Measurements from ENCODE around the gene PCBP4. TPM values are rescaled to one million over a fixed set of nuclear protein-coding genes. Genes with fewer than 3 reads are reported as not detected.

PCBP4 gene
- total RNA-seq, 1 donor from 2014 or later = 120 TPM

DNA sequence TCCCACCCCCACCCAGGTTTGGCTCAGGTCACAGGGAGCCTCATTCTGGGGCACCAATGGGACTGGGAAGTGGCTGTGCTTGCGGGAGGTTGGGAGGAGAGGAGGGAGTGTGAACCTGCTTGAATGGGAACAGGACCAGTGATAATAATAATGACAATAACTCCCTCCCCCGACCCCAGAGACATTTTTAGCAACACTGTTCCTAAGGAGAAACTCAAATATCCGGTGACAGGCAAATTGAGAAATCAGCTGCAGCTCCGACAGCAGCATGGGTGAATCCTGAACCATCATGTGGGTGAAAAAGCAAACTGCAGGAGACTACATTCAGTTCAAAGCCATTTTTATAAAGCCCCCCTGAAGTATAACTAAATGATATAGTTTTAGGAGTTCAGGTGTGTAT lies 40.0 kb upstream of the PCBP4 start:
- DNase-seq (ENCODE audit: low read depth) = no peak
- no peak overlapping the region for H3K4me3 ChIP-seq (ENCODE audit: low read depth, low read length)
- TF ChIP-seq, protein P1, sequence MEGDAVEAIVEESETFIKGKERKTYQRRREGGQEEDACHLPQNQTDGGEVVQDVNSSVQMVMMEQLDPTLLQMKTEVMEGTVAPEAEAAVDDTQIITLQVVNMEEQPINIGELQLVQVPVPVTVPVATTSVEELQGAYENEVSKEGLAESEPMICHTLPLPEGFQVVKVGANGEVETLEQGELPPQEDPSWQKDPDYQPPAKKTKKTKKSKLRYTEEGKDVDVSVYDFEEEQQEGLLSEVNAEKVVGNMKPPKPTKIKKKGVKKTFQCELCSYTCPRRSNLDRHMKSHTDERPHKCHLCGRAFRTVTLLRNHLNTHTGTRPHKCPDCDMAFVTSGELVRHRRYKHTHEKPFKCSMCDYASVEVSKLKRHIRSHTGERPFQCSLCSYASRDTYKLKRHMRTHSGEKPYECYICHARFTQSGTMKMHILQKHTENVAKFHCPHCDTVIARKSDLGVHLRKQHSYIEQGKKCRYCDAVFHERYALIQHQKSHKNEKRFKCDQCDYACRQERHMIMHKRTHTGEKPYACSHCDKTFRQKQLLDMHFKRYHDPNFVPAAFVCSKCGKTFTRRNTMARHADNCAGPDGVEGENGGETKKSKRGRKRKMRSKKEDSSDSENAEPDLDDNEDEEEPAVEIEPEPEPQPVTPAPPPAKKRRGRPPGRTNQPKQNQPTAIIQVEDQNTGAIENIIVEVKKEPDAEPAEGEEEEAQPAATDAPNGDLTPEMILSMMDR (conservative IDR thresholded peaks at IDR 0.05; ENCODE audit: low read depth, low read length) = no peak

DNA sequence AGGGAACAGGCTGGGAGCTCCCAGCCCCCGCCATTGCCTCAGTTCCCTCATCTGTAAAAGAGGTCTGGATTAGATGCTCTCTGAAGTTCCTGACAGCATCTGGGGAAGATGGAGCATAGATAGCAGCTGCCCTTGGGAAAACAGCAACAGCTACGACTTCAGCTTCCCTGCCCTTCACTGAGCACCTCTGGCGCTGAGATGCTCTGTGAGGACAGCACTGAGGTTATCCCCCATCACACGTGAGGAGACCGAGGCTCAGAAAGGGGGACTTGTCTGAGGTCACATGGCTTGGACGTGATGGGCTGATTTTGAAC lies 39.5 kb upstream of the PCBP4 start:
- H3K4me3 ChIP-seq (ENCODE audit: low read depth, low read length) = no peak overlapping the region
- TF ChIP-seq, protein P1 (conservative IDR thresholded peaks at IDR 0.05; ENCODE audit: low read depth, low read length) = no peak
- DNase-seq (ENCODE audit: low read depth) = no peak

GRCh38 chr3:52006017-52006819 lies 39.0 kb upstream of the PCBP4 start:
- DNase-seq (ENCODE audit: low read depth) = no peak
- no peak overlapping the region for H3K4me3 ChIP-seq (ENCODE audit: low read depth, low read length)
- TF ChIP-seq, protein P1 (conservative IDR thresholded peaks at IDR 0.05; ENCODE audit: low read depth, low read length) = no peak

- no peak for DNase-seq (ENCODE audit: low read depth)
- TF ChIP-seq, protein P1 (conservative IDR thresholded peaks at IDR 0.05; ENCODE audit: low read depth, low read length) = no peak
- H3K4me3 ChIP-seq (ENCODE audit: low read depth, low read length) = no peak overlapping the region
Observed at GRCh38 chr3:52005571-52005986, 38.3 kb upstream of the PCBP4 start.

GRCh38 chr3:52004906-52005395 lies 37.7 kb upstream of the PCBP4 start:
- no peak for DNase-seq (ENCODE audit: low read depth)
- no peak overlapping the region for H3K4me3 ChIP-seq (ENCODE audit: low read depth, low read length)
- TF ChIP-seq, protein P1 (conservative IDR thresholded peaks at IDR 0.05; ENCODE audit: low read depth, low read length) = no peak

DNA sequence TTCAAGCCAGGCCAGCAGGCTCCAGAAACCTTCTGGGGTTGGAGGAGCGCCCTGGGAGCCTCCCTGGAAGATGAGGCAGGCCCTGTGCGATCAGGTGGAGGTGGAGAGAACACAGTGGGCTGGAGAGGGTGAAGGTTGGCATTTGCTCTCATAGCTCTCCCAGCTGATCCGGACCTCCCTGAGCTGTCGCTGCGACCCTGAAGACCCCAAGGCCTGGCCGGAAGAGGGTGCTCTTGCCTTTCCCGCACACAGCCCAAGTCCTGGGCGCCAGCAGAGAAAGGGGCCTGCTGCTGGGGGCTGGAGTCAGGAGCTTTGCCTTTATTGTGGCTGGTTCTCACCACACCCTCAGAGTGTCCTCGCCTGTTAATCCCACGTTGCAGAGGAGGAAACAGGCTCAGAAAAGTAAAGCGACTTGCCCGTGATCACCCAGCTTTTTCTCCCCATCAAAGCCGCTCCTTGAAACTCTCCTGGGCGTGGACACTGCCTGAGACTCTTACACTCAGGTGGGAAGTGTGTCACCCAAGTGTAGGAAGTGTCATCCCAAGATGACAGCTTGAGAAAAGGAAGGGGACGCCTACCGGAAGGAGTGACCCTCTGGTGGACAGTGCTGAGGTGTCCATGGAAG lies 37.0 kb upstream of the PCBP4 start:
- DNase-seq (ENCODE audit: low read depth) = no peak
- TF ChIP-seq, protein P1 (conservative IDR thresholded peaks at IDR 0.05; ENCODE audit: low read depth, low read length) = peak; percentile 49
- no peak overlapping the region for H3K4me3 ChIP-seq (ENCODE audit: low read depth, low read length)

Data from epithelial cell of proximal tubule (primary cell).